ENCODE data around the gene ZNF726. TPM values are rescaled to one million over a fixed set of nuclear protein-coding genes. Genes with fewer than 3 reads are reported as not detected.

The ZNF726 gene
- total RNA-seq (not detected in 2 replicates), polyA plus RNA-seq (not detected in 2 replicates)

DNA sequence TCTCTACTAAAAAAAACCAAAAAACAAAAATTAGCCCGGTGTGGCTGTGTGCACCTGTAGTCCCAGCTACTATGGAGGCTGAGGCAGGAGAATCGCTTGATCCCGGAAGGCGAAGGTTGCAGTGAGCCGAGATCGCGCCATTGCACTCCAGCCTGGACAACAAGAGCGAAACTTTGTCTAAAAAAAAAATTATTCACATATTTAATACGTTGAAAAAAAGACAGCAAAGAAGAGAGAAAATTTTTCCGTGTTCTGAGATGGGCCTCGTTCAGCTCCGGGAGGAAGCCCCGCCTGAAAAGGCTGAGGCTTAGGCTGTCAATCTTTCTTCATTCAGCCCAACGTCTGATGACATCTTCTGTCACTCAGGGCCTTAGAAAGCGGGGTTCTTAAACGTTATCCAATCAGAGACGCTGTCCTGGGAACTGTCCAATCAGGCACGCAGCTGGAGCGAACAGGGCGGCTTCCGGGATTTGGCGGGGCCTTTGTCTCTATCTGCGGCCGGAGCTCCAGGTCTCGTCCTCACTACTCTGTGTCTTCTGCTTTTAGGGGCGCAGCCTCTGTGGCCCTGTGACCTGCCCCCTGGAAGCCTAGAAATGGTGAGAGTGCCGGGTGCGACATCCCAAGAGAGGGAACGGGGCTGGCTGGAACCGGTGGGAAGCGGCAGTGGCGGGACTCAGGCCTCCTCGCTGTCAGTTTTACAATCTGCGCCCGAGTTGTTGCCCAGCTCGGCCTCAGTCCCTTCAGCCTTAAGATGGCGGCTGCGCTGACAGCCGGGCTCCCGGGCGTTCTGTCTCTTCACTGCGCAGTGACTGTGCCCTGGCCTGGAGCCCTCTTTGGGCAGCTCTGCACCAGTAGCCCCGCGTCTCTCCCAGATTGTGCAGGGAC is at the start of gene ZNF726:
TSS of gene ZNF726 (plus strand) at position 485 of the 885 bp plus-strand sequence. CDS start at position 594, 109 bp downstream.
- WGBS (ENCODE audit: low lambda C conversion rate, missing lambda C conversion rate): 88% methylated on average over 44 of the region's 44 CpGs
- Histone ChIP-seq H3K9me3 (ENCODE audit: low read depth) (peaks cover 7% of the 10 kb centered on the region), H3K27me3 (no peaks in the 10 kb centered on the region), H3K9me2 (replicated peaks; ENCODE audit: insufficient read depth) (no peaks in the 10 kb centered on the region), H3K36me3 (replicated peaks; ENCODE audit: insufficient read depth, low read depth) (no peaks in the 10 kb centered on the region), H3K79me2 (no peaks in the 10 kb centered on the region), H3K4me3 (no peak within 1 kb of the TSS), H3K4me2 (no peak within 1 kb of the TSS), H3K27ac (no peak within 1 kb of the TSS), H4K20me1 (ENCODE audit: insufficient read depth, poor library complexity, severe bottlenecking) (no peaks in the 10 kb centered on the region), H3K4me1 (ENCODE audit: insufficient read depth) (no peaks in the 10 kb centered on the region), H2AFZ (no peak within 1 kb of the TSS)
- TF ChIP-seq EZH2phosphoT487 (IDR thresholded peaks at IDR 0.05; ENCODE audit: low read depth, severe bottlenecking, unreplicated experiment) (no peak), EZH2 (IDR thresholded peaks at IDR 0.05; ENCODE audit: borderline replicate concordance) (no peak)
- TF ChIP-seq, protein P1, sequence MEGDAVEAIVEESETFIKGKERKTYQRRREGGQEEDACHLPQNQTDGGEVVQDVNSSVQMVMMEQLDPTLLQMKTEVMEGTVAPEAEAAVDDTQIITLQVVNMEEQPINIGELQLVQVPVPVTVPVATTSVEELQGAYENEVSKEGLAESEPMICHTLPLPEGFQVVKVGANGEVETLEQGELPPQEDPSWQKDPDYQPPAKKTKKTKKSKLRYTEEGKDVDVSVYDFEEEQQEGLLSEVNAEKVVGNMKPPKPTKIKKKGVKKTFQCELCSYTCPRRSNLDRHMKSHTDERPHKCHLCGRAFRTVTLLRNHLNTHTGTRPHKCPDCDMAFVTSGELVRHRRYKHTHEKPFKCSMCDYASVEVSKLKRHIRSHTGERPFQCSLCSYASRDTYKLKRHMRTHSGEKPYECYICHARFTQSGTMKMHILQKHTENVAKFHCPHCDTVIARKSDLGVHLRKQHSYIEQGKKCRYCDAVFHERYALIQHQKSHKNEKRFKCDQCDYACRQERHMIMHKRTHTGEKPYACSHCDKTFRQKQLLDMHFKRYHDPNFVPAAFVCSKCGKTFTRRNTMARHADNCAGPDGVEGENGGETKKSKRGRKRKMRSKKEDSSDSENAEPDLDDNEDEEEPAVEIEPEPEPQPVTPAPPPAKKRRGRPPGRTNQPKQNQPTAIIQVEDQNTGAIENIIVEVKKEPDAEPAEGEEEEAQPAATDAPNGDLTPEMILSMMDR (IDR thresholded peaks at IDR 0.05; ENCODE audit: poor library complexity): no peak
- no peak for DNase-seq (ENCODE audit: low spot score)

DNA sequence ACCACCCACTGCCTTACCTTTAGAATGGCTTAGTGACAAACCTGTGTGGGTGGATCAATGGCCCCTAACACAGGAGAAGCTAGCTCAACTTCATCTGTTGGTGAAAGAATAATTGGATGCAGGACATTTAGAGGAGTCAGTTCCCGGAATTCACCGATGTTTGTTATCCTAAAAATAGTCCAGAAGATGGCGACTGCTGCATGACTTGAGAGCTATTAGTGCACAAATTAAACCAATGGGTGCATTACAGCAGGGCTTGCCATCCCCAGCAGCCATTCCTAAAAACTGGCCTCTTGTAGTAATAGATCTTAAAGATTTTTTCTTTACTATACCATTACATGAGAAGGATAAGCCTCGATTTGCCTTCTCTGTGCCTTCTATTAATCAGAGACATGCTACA is 46.8 kb upstream of the ZNF726 start:
- WGBS (ENCODE audit: low lambda C conversion rate, missing lambda C conversion rate): 82% methylated on average over 4 of the region's 4 CpGs
- H3K4me1 ChIP-seq (ENCODE audit: insufficient read depth): no peaks in the 10 kb centered on the region
- no peak for DNase-seq (ENCODE audit: low spot score)
- H3K4me2 ChIP-seq: no peak overlapping the region
- no peaks in the 10 kb centered on the region for H3K27me3 ChIP-seq
- TF ChIP-seq EZH2phosphoT487 (IDR thresholded peaks at IDR 0.05; ENCODE audit: low read depth, severe bottlenecking, unreplicated experiment): no peak
- no peak for TF ChIP-seq EZH2 (IDR thresholded peaks at IDR 0.05; ENCODE audit: borderline replicate concordance)
- TF ChIP-seq, protein P1 (IDR thresholded peaks at IDR 0.05; ENCODE audit: poor library complexity): no peak
- H4K20me1 ChIP-seq (ENCODE audit: insufficient read depth, poor library complexity, severe bottlenecking): no peaks in the 10 kb centered on the region
- no peaks in the 10 kb centered on the region for H3K9me2 ChIP-seq (replicated peaks; ENCODE audit: insufficient read depth)
- no peak overlapping the region for H2AFZ ChIP-seq
- no peak overlapping the region for H3K4me3 ChIP-seq
- H3K9me3 ChIP-seq (ENCODE audit: low read depth): no peaks in the 10 kb centered on the region
- H3K27ac ChIP-seq: no peak overlapping the region
- H3K79me2 ChIP-seq: no peaks in the 10 kb centered on the region
- no peaks in the 10 kb centered on the region for H3K36me3 ChIP-seq (replicated peaks; ENCODE audit: insufficient read depth, low read depth)

DNA sequence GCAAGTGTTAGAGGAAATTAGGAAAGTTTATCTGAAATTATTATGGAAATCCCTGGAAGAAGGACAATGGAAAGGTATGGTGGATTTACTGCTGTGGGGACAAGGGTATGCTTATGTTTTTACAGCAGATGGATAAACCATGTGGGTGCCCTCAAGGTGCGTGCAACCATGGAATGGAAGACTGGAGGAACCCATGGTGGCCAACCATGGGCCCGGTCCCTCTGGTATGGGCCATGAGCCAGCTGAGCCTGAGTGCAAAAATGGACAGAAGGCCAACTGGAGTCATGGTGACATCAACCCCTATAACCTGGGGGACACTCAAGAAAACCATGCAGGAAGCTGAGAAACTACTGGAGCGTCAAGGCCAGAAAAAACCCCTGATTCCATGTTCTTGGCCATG is 46.1 kb upstream of the ZNF726 start:
- Histone ChIP-seq H3K4me1 (ENCODE audit: insufficient read depth) (no peaks in the 10 kb centered on the region), H4K20me1 (ENCODE audit: insufficient read depth, poor library complexity, severe bottlenecking) (no peaks in the 10 kb centered on the region), H3K36me3 (replicated peaks; ENCODE audit: insufficient read depth, low read depth) (no peaks in the 10 kb centered on the region), H3K27ac (no peak overlapping the region), H3K9me3 (ENCODE audit: low read depth) (no peaks in the 10 kb centered on the region), H3K9me2 (replicated peaks; ENCODE audit: insufficient read depth) (no peaks in the 10 kb centered on the region), H2AFZ (no peak overlapping the region), H3K79me2 (no peaks in the 10 kb centered on the region), H3K27me3 (no peaks in the 10 kb centered on the region), H3K4me2 (no peak overlapping the region), H3K4me3 (no peak overlapping the region)
- TF ChIP-seq, protein P1 (IDR thresholded peaks at IDR 0.05; ENCODE audit: poor library complexity): no peak
- TF ChIP-seq EZH2phosphoT487 (IDR thresholded peaks at IDR 0.05; ENCODE audit: low read depth, severe bottlenecking, unreplicated experiment): no peak
- TF ChIP-seq EZH2 (IDR thresholded peaks at IDR 0.05; ENCODE audit: borderline replicate concordance): no peak
- WGBS (ENCODE audit: low lambda C conversion rate, missing lambda C conversion rate): 94% methylated on average over 3 of the region's 3 CpGs
- no peak for DNase-seq (ENCODE audit: low spot score)

All from hepatocyte (in vitro differentiated cells).